ENCODE data around the gene GABRE. TPM values are rescaled to one million over a fixed set of nuclear protein-coding genes. Genes with fewer than 3 reads are reported as not detected.

The GABRE gene
- total RNA-seq, 2 experiments from 2014 or later, result not detected

DNA sequence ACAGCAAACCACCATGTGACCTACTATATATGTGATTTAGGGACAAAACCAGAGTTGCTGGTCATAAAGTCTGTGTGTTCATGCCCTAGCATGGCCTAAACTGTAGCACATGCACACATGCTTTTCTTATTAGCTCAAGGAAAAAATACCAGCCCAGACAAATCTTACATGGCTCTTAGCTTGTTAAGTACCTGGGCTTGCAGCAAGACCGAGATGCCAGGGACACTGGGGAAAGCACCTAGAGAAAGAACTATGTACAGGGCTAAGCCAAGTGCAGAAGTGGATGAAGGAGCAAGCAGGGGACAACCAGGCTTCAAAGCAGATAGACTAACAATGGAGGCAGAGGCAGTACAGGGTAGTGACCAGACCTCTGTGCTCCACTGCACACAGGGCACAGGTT lies 3.4 kb upstream of the GABRE start:
- ChIA-PET CTCF (no interaction called here), POLR2A (no interaction called here)
- H3K4me1 Mint-ChIP-seq (ENCODE audit: low read depth), result no peaks in the 10 kb centered on the region
- TF ChIP-seq, protein P1, sequence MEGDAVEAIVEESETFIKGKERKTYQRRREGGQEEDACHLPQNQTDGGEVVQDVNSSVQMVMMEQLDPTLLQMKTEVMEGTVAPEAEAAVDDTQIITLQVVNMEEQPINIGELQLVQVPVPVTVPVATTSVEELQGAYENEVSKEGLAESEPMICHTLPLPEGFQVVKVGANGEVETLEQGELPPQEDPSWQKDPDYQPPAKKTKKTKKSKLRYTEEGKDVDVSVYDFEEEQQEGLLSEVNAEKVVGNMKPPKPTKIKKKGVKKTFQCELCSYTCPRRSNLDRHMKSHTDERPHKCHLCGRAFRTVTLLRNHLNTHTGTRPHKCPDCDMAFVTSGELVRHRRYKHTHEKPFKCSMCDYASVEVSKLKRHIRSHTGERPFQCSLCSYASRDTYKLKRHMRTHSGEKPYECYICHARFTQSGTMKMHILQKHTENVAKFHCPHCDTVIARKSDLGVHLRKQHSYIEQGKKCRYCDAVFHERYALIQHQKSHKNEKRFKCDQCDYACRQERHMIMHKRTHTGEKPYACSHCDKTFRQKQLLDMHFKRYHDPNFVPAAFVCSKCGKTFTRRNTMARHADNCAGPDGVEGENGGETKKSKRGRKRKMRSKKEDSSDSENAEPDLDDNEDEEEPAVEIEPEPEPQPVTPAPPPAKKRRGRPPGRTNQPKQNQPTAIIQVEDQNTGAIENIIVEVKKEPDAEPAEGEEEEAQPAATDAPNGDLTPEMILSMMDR (IDR thresholded peaks at IDR 0.05), result no peak
- H3K27me3 Mint-ChIP-seq, result peaks cover 15% of the 10 kb centered on the region
- no peaks in the 10 kb centered on the region for H3K36me3 Mint-ChIP-seq (ENCODE audit: low read depth)
- no peaks in the 10 kb centered on the region for H3K9me3 Mint-ChIP-seq
- DNase-seq (no peak), ATAC-seq (no peak)
- no peak overlapping the region for H3K4me3 Mint-ChIP-seq
- H3K27ac Mint-ChIP-seq, result no peak overlapping the region
- intact Hi-C loops (cut with micrococcal nuclease), result no loop called here

DNA sequence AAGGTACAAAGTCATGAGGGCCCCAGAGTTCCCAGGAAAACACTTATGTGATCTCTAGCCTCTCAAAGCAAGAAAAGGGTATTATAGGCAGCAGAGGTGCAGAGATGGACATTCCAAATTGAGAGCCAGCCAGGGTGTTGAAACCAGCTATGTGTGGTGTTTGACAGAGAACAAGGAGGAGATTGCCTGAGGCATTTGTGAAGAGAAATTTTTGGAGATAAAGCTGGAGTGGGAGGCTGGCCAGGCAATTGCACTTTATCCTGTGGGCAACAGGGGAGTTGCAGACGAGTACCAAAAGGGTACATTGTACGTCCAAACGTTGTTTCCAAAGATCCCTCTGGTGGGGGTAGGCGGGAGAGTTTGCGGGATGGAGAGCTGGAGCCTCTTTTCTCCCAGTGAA lies 2.5 kb upstream of the GABRE start:
- H3K27me3 Mint-ChIP-seq, result peaks cover 15% of the 10 kb centered on the region
- H3K4me1 Mint-ChIP-seq (ENCODE audit: low read depth), result no peaks in the 10 kb centered on the region
- ATAC-seq (no peak), DNase-seq (no peak)
- H3K27ac Mint-ChIP-seq, result no peak overlapping the region
- TF ChIP-seq, protein P1 (IDR thresholded peaks at IDR 0.05), result no peak
- ChIA-PET POLR2A (no interaction called here), CTCF (no interaction called here)
- H3K9me3 Mint-ChIP-seq, result no peaks in the 10 kb centered on the region
- no peak overlapping the region for H3K4me3 Mint-ChIP-seq
- intact Hi-C loops (cut with micrococcal nuclease), result no loop called here
- no peaks in the 10 kb centered on the region for H3K36me3 Mint-ChIP-seq (ENCODE audit: low read depth)

DNA sequence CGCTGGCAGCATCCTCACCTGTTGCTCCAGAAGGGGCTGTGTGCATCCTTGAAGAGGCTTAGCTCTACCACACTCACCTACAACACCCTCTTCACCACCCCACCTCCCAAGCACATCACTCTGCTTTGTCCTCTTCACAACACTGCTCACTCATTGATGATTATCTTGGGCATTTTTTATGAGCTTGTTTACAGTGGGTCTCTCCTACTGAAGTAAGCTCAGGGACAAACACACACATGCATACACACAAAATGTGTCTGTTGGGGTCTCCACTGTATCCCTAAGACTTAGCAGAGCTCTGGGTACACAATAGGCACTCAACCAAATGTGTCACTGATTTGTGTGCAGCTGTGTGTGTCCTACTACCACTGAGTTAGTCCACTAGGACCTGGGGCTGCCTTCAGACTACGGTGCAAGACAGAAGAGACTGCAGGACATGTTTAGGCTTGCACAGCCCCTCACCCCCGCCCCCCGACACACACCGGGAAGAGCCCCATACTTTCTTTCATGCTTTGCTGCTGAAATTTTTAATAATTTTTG lies 1.3 kb upstream of the GABRE start:
- POLR2A ChIA-PET, result no interaction called here
- intact Hi-C loops (cut with micrococcal nuclease), result no loop called here
- Mint-ChIP-seq H3K4me3 (no peak overlapping the region), H3K27me3 (peaks cover 15% of the 10 kb centered on the region), H3K36me3 (ENCODE audit: low read depth) (no peaks in the 10 kb centered on the region), H3K4me1 (ENCODE audit: low read depth) (no peaks in the 10 kb centered on the region), H3K9me3 (no peaks in the 10 kb centered on the region), H3K27ac (no peak overlapping the region)
- DNase-seq, result no peak
- TF ChIP-seq, protein P1 (IDR thresholded peaks at IDR 0.05), result no peak
- ATAC-seq, result no peak
- CTCF ChIA-PET, result no interaction called here

DNA sequence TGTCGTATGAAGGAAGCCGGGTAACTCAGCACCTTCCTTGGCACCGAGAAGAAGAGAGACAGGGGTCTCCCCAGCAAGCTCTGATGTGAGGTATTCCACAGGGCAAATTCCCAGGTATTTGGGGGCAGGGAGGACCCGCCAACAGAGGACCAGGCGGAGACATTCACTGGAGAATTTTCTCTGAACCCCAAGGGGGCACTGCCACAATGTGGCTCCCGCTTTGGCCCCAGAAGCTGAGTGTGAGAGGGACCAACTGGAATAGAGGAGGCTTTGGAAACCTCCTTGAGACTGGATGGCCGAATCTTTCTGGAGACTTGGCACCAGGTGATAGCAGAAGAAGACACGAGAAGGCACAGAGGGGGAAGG lies 735 bp upstream of the GABRE start:
- H3K4me1 Mint-ChIP-seq (ENCODE audit: low read depth), result no peaks in the 10 kb centered on the region
- POLR2A ChIA-PET, result no interaction called here
- H3K36me3 Mint-ChIP-seq (ENCODE audit: low read depth), result no peaks in the 10 kb centered on the region
- intact Hi-C loops (cut with micrococcal nuclease), result no loop called here
- TF ChIP-seq, protein P1 (IDR thresholded peaks at IDR 0.05), result no peak
- ATAC-seq, result no peak
- no peak overlapping the region for H3K4me3 Mint-ChIP-seq
- CTCF ChIA-PET, result no interaction called here
- no peak overlapping the region for H3K27ac Mint-ChIP-seq
- H3K27me3 Mint-ChIP-seq, result peaks cover 15% of the 10 kb centered on the region
- no peaks in the 10 kb centered on the region for H3K9me3 Mint-ChIP-seq
- no peak for DNase-seq

DNA sequence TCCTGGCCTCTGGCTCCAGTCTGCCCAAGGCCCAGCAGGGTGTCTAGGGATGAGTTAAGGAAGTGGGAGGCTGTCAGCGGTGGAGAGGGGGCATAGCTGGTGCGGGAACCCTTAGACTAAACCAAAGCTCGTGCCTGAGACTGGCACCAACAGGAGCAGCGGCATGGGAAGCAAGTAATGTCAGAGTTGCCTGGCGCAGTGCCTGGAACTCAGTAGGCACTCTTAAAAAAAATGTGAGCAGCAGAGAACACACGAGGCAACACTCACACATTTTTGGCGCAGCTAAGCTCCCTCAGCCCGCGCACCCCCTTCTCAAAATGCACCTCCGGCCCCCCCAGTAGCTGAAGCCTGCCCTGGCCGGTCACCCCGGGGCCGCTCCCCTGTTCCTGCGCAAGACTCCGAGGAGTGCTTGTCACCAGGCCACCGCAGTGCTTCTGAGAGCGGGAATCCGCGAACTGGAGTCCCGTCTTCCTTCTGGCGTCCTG lies 583 bp downstream of the GABRE start:
- no peak for DNase-seq
- no peak for ATAC-seq
- TF ChIP-seq, protein P1 (IDR thresholded peaks at IDR 0.05), result no peak
- POLR2A ChIA-PET, result no interaction called here
- Mint-ChIP-seq H3K27me3 (peaks cover 15% of the 10 kb centered on the region), H3K27ac (no peak overlapping the region), H3K36me3 (ENCODE audit: low read depth) (no peaks in the 10 kb centered on the region), H3K4me1 (ENCODE audit: low read depth) (no peaks in the 10 kb centered on the region), H3K4me3 (no peak overlapping the region), H3K9me3 (no peaks in the 10 kb centered on the region)
- CTCF ChIA-PET, result no interaction called here
- intact Hi-C loops (cut with micrococcal nuclease), result no loop called here

All from activated CD8-positive, alpha-beta T cell treated with anti-CD3 and anti-CD28 coated beads for 36 hours (primary cell).